Loucy (cell line): ENCODE data around the gene NKX1-1.

Experiments
- CTCF ChIP-seq: fragments of 200-600 bp; sonication (generic); conservative IDR thresholded peaks from 2 replicates; pipeline ENCODE4 v1.5.1; 2014; ENCODE audit warnings: mild to moderate bottlenecking, antibody characterized with exemption, low read length
- EZH2phosphoT487 ChIP-seq: fragments of 200-600 bp; IDR thresholded peaks from 2 replicates; pipeline ENCODE4 v1.6.1; 2018; ENCODE audit warnings: antibody characterized with exemption, mild to moderate bottlenecking, moderate library complexity, borderline replicate concordance

GRCh38 chr4:1406394-1406980 is at the start of gene NKX1-1:
- TF ChIP-seq EZH2phosphoT487: no peak
- TF ChIP-seq CTCF: no peak
